Small intestine (tissue), 7 donors: ENCODE data around the gene ST8SIA4. TPM values are rescaled to one million over a fixed set of nuclear protein-coding genes. Genes with fewer than 3 reads are reported as not detected.

Source experiments
- DNase-seq, 2 donors: peaks; one replicate each; pipeline versions ENCODE4 v3.0.0 to v3.0.0-alpha.2; 2013
- FAIRE-seq: peaks from 2 replicates; lab custom pipeline; 2012; peaks lifted over from hg19 to GRCh38; lab: Jason Lieb, UNC
- H3K27ac ChIP-seq, 3 donors: one replicate each; pipeline ENCODE4 v1.5.1; 2013; ENCODE audit warnings: low read length in 2 of 3, mild to moderate bottlenecking in 2 of 3, control low read depth in 1 of 3, inconsistent platforms in 1 of 3, low read depth in 1 of 3, moderate library complexity in 1 of 3
- H3K27me3 ChIP-seq, 3 donors: one replicate each; pipeline ENCODE4 v1.6.1; 2013; ENCODE audit warnings: low read length in 3 of 3, inconsistent platforms in 1 of 3; ENCODE audit not compliant: control insufficient read depth in 3 of 3, insufficient read depth in 3 of 3
- H3K36me3 ChIP-seq, 3 donors: one replicate each; pipeline ENCODE4 v1.6.1; 2013; ENCODE audit warnings: low read length in 3 of 3, inconsistent platforms in 1 of 3, low read depth in 1 of 3, mild to moderate bottlenecking in 1 of 3, moderate library complexity in 1 of 3; ENCODE audit not compliant: control insufficient read depth in 3 of 3, insufficient read depth in 2 of 3
- H3K4me1 ChIP-seq, 3 donors: one replicate each; pipeline ENCODE4 v1.6.1; 2013; ENCODE audit warnings: low read length in 2 of 3, inconsistent platforms in 1 of 3, low read depth in 1 of 3, mild to moderate bottlenecking in 1 of 3, moderate library complexity in 1 of 3; ENCODE audit not compliant: control insufficient read depth in 3 of 3, insufficient read depth in 2 of 3
- H3K4me3 ChIP-seq, 3 donors: one replicate each; pipeline ENCODE4 v1.5.1; 2013; ENCODE audit warnings: low read length in 3 of 3, control low read depth in 1 of 3, inconsistent platforms in 1 of 3, low read depth in 1 of 3, mild to moderate bottlenecking in 1 of 3, moderate library complexity in 1 of 3
- H3K9me3 ChIP-seq, 2 donors: one replicate each; pipeline ENCODE4 v1.6.1; 2013; ENCODE audit warnings: low read depth in 1 of 2, low read length in 1 of 2; ENCODE audit not compliant: control insufficient read depth in 2 of 2, insufficient read depth in 1 of 2
- WGBS, 3 donors: extraction: QIAGEN DNeasy Blood & Tissue Kit; methylation state at CpG; one replicate each; pipeline ENCODE4 v1.1.7; 2013; 5-methylcytosine and 5-hydroxymethylcytosine counted together
- polyA plus RNA-seq, 4 donors: library from polyadenylated mRNA; stranded (reverse) in 3 of 4; unstranded in 1 of 4; fragments of 200-250 nt in 3 of 4; fragments of 120-200 nt in 1 of 4; gene quantifications; one replicate each; pipeline versions ENCODE4 v1.2.1 to v1.2.3, GENCODE V29; 2013
- donor health status: healthy with polysubstance abuse.
- donor health status: control.
- donor health status: control.
- donor health status: Bipolar disorder and iron deficiency.
- donor health status: healthy.

ST8SIA4 gene
- polyA plus RNA-seq, 4 donors, result 0.27 to 5.9 (median 1.5) TPM

- Histone ChIP-seq H3K4me1 (no peaks in the 10 kb centered on the region), H3K4me3 (no peak overlapping the region), H3K27me3 (no peaks in the 10 kb centered on the region), H3K36me3 (no peaks in the 10 kb centered on the region), H3K27ac (no peak overlapping the region), H3K9me3 (no peaks in the 10 kb centered on the region)
- no peak for FAIRE-seq
- 63 to 84% (median 84%) methylated on average over 1 of the region's 1 CpG for WGBS, 3 donors
- no peak for DNase-seq
Observed at GRCh38 chr5:100860407-100860806, 42.7 kb downstream of the ST8SIA4 start.

GRCh38 chr5:100858987-100859545 is 44.0 kb downstream of the ST8SIA4 start:
- Histone ChIP-seq H3K4me3 (no peak overlapping the region), H3K36me3 (no peaks in the 10 kb centered on the region), H3K9me3 (no peaks in the 10 kb centered on the region), H3K27me3 (no peaks in the 10 kb centered on the region), H3K27ac (no peak overlapping the region), H3K4me1 (peaks cover 0 to 4% (median 0%) of the 10 kb centered on the region in 3 donors)
- no peak for DNase-seq
- WGBS, 3 donors, result 24 to 67% (median 33%) methylated on average over 1 of the region's 1 CpG
- no peak for FAIRE-seq

- peaks cover 0 to 4% (median 0%) of the 10 kb centered on the region in 3 donors for H3K4me1 ChIP-seq
- no peaks in the 10 kb centered on the region for H3K9me3 ChIP-seq
- no peaks in the 10 kb centered on the region for H3K36me3 ChIP-seq
- H3K27ac ChIP-seq, result no peak overlapping the region
- FAIRE-seq (no peak), DNase-seq (no peak)
- H3K27me3 ChIP-seq, result no peaks in the 10 kb centered on the region
- H3K4me3 ChIP-seq, result no peak overlapping the region
- 65 to 84% (median 72%) methylated on average over 2 of the region's 2 CpGs for WGBS, 3 donors
Observed at GRCh38 chr5:100856462-100856861, 46.6 kb downstream of the ST8SIA4 start.

GRCh38 chr5:100855937-100856430 is 47.1 kb downstream of the ST8SIA4 start:
- Histone ChIP-seq H3K4me3 (no peak overlapping the region), H3K9me3 (no peaks in the 10 kb centered on the region), H3K27ac (no peak overlapping the region), H3K27me3 (no peaks in the 10 kb centered on the region), H3K36me3 (no peaks in the 10 kb centered on the region), H3K4me1 (peaks cover 0 to 4% (median 0%) of the 10 kb centered on the region in 3 donors)
- WGBS, 3 donors, result 69 to 89% (median 89%) methylated on average over 6 of the region's 6 CpGs
- no peak for FAIRE-seq
- DNase-seq, result no peak

DNA sequence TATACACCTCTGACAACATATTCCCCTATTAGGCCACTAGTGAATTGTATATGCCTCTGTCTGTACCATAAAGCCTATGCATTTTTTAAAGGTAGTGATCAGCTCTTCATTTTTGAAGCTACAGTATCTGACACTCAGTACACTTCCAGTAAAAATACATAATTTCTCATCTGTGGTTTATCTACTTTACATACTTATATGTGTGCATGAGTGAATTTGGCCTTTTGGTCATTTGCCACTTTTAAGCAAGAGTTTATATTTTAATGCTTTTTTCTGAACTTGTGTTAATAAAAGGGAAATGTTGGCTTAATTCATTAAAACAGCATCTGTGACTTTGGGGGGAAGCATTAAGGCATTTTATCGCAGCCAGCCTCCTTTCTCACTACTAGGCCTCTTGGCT is 47.8 kb downstream of the ST8SIA4 start:
- H3K4me3 ChIP-seq, result no peak overlapping the region
- H3K36me3 ChIP-seq, result no peaks in the 10 kb centered on the region
- no peaks in the 10 kb centered on the region for H3K9me3 ChIP-seq
- DNase-seq (no peak), FAIRE-seq (no peak)
- H3K27ac ChIP-seq, result no peak overlapping the region
- WGBS, 3 donors, result 67 to 91% (median 90%) methylated on average over 1 of the region's 1 CpG
- no peaks in the 10 kb centered on the region for H3K27me3 ChIP-seq
- H3K4me1 ChIP-seq, result peaks cover 0 to 4% (median 0%) of the 10 kb centered on the region in 3 donors

DNA sequence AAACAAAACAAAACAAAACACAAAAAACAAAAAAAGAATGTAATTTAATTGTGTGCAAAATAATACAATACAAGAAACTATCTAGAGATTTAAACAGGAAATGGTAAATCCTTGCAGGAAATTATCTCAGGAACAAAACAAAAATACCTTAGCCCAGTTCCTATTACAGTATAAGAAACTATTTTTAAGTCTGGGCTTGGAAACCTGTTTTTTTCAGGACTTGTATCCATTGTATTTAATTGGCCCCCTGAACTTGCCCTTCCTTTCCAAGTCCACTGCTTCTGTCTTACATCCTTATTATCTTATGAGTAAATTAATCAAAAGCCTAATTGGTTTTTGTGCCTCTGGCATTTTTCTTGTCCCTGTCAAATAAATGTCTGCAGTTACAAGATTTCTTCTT is 48.5 kb downstream of the ST8SIA4 start:
- Histone ChIP-seq H3K36me3 (no peaks in the 10 kb centered on the region), H3K27ac (no peak overlapping the region), H3K27me3 (no peaks in the 10 kb centered on the region), H3K4me3 (no peak overlapping the region), H3K4me1 (peaks cover 0 to 4% (median 0%) of the 10 kb centered on the region in 3 donors), H3K9me3 (no peaks in the 10 kb centered on the region)
- FAIRE-seq (no peak), DNase-seq (no peak)

DNA sequence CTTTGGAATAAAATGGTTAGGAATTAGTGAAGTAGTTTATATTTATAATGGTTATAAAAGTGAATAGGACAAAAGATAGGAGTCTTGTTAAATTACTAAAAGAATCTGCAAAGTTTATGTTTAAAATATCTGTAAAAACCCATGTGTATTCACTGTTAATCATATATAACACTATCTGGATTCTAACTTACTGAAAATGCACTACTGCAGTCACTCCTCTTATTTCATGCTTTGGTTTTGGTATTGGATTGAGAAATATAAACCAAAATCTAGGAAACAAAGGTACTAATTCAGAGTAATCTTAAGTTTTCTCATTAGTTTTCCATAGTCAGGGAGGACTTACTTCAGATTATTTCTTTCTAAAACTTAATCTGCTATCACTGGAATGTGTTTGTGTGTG is 49.5 kb downstream of the ST8SIA4 start:
- H3K27me3 ChIP-seq, result no peaks in the 10 kb centered on the region
- H3K36me3 ChIP-seq, result no peaks in the 10 kb centered on the region
- no peak overlapping the region for H3K4me3 ChIP-seq
- peaks cover 0 to 4% (median 0%) of the 10 kb centered on the region in 3 donors for H3K4me1 ChIP-seq
- DNase-seq (no peak), FAIRE-seq (no peak)
- H3K27ac ChIP-seq, result no peak overlapping the region
- H3K9me3 ChIP-seq, result no peaks in the 10 kb centered on the region

GRCh38 chr5:100852988-100853449 is 50.1 kb downstream of the ST8SIA4 start:
- Histone ChIP-seq H3K27ac (no peak overlapping the region), H3K36me3 (no peaks in the 10 kb centered on the region), H3K4me3 (no peak overlapping the region), H3K4me1 (peaks cover 0 to 4% (median 0%) of the 10 kb centered on the region in 3 donors), H3K27me3 (no peaks in the 10 kb centered on the region), H3K9me3 (no peaks in the 10 kb centered on the region)
- DNase-seq (peak in 1 of 2 donors; percentile 2), FAIRE-seq (no peak)
- WGBS, 3 donors, result 57 to 81% (median 60%) methylated on average over 3 of the region's 3 CpGs

DNA sequence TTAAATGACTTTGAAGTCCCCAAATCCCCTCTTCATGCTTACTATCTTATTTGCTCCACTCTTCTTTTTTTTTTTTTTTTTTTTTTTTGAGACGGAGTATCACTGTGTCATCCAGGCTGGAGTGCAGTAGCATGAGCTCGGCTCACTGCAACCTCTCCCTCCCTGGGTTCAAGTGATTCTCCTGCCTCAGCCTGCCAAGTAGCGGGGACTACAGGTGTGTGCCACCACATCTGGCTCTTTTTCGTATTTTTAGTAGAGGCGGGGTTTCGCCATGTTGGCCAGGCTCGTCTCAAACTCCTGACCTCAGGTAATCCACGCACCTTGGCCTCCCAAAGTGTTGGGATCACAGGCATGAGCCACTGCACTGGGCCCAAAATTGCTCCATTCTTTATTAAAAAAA is 51.0 kb downstream of the ST8SIA4 start:
- WGBS, 3 donors, result 89 to 95% (median 92%) methylated on average over 8 of the region's 8 CpGs
- FAIRE-seq (no peak), DNase-seq (no peak)
- H3K36me3 ChIP-seq, result no peaks in the 10 kb centered on the region
- no peaks in the 10 kb centered on the region for H3K9me3 ChIP-seq
- peaks cover 0 to 4% (median 0%) of the 10 kb centered on the region in 3 donors for H3K4me1 ChIP-seq
- no peaks in the 10 kb centered on the region for H3K27me3 ChIP-seq
- no peak overlapping the region for H3K4me3 ChIP-seq
- H3K27ac ChIP-seq, result peak overlapping the region in 1 of 3 donors; percentile 62
